Esophagus squamous epithelium (tissue), 4 donors: ENCODE measurements around the gene PPP2R3B.

Experiments
- POLR2A ChIP-seq, 4 donors: fragments of 450-650 bp; IDR thresholded peaks; one replicate each; pipeline ENCODE4 v1.6.1; 2017; ENCODE audit warnings: antibody characterized with exemption in 4 of 4, mild to moderate bottlenecking in 4 of 4, moderate library complexity in 3 of 4
- TF ChIP-seq, protein P1 (sequence below), 6 experiments: fragments of 450-650 bp in 4 of 6; fragments of 200-600 bp in 2 of 6; sonication (generic) in 2 of 6; IDR thresholded peaks; one replicate each; pipeline ENCODE4 v1.5.1; 2016 to 2019; ENCODE audit warnings: antibody characterized with exemption in 6 of 6, mild to moderate bottlenecking in 4 of 6, moderate library complexity in 4 of 6

- TF ChIP-seq, protein P1, sequence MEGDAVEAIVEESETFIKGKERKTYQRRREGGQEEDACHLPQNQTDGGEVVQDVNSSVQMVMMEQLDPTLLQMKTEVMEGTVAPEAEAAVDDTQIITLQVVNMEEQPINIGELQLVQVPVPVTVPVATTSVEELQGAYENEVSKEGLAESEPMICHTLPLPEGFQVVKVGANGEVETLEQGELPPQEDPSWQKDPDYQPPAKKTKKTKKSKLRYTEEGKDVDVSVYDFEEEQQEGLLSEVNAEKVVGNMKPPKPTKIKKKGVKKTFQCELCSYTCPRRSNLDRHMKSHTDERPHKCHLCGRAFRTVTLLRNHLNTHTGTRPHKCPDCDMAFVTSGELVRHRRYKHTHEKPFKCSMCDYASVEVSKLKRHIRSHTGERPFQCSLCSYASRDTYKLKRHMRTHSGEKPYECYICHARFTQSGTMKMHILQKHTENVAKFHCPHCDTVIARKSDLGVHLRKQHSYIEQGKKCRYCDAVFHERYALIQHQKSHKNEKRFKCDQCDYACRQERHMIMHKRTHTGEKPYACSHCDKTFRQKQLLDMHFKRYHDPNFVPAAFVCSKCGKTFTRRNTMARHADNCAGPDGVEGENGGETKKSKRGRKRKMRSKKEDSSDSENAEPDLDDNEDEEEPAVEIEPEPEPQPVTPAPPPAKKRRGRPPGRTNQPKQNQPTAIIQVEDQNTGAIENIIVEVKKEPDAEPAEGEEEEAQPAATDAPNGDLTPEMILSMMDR (IDR thresholded peaks at IDR 0.05): no peak
- no peak for TF ChIP-seq POLR2A (IDR thresholded peaks at IDR 0.05)
Measured at GRCh38 chrX:314049-314448, 72.7 kb downstream of the PPP2R3B start.
